ENCODE results near the gene EML3. TPM values are rescaled to one million over a fixed set of nuclear protein-coding genes. Genes with fewer than 3 reads are reported as not detected.

EML3 gene
- total and polyA plus RNA-seq, 2 of the 13 experiments (the other 11 are each of a cell fraction or from before 2014, with no cell fraction given): 10.6 to 12.3 TPM

- Histone ChIP-seq H3K27me3 (ENCODE audit: control insufficient read depth in 1 of 2, insufficient read depth in 2 of 2, low read length in 2 of 2) (no peaks in the 10 kb centered on the region; a peak in 1 of 5 replicates), H2AFZ (ENCODE audit: low read length) (no peak within 1 kb of the TSS), H3K9ac (ENCODE audit: insufficient read depth, low read depth, low read length) (peak within 1 kb of the TSS; percentile 98), H4K20me1 (ENCODE audit: insufficient read depth, low read length) (peaks cover 8% of the 10 kb centered on the region; the same call in 1 of the 2 replicates), H3K79me2 (ENCODE audit: insufficient read depth, low read length) (peaks cover 62% of the 10 kb centered on the region), H3K9me3 (ENCODE audit: low read length) (no peaks in the 10 kb centered on the region), H3K27ac (ENCODE audit: extremely low read length, insufficient read depth, low read length) (peak within 1 kb of the TSS; percentile 85), H3K4me1 (ENCODE audit: insufficient read depth, low read length) (peaks cover 63% of the 10 kb centered on the region), H3K4me3 (replicated peaks in 1 of 3; ENCODE audit: insufficient read depth in 1 of 3, low read depth in 2 of 3, low read length in 3 of 3) (peak within 1 kb of the TSS; percentile 80 to 96 (median 95)), H3K36me3 (replicated peaks in 1 of 2; ENCODE audit: control insufficient read depth in 1 of 2, insufficient read depth in 2 of 2, low read length in 2 of 2) (peaks cover 19 to 59% of the 10 kb centered on the region in 2 experiments), H3K4me2 (ENCODE audit: low read depth, low read length) (peak within 1 kb of the TSS; percentile 89)
- WGBS (ENCODE audit: low lambda C conversion rate): 1% methylated on average over 40 of the region's 46 CpGs
- ChIA-PET CTCF (ENCODE audit: low intra/inter-chr PET ratio, low total read pairs) (no interaction called here), POLR2A (interaction anchor here (0.6 to 5.0 kb wide), 47 partner anchors 8 to 267 kb away, joined by 3 to 160 read pairs (median 6); partner anchors contain the start of genes AHNAK, B3GAT3, C11orf98 and CSKMT)
- DNase-seq (ENCODE audit: low spot score): peak; percentile 99
- no TSS peak for BruUV-seq (replicated peaks)
- FAIRE-seq: peak; percentile 96
- in situ Hi-C loops (cut with HindIII; ENCODE audit: extremely low pct_ligation_motif_present, low pct_unique_long_range_greater_than_20kb) (no loop called here), intact Hi-C loops (cut with micrococcal nuclease; ENCODE audit: unreplicated experiment) (no loop called here)
- ATAC-seq: peak; percentile 93
- TF ChIP-seq ZNF253 (CRISPR knock-in tag; IDR thresholded peaks at IDR 0.05; ENCODE audit: borderline replicate concordance): no peak
- no peak for TF ChIP-seq NFIB (CRISPR knock-in tag; IDR thresholded peaks at IDR 0.05; ENCODE audit: borderline replicate concordance)
- TF ChIP-seq ZNF678 (CRISPR knock-in tag; IDR thresholded peaks at IDR 0.05): no peak
- TF ChIP-seq ZNF232 (CRISPR knock-in tag; IDR thresholded peaks at IDR 0.05; ENCODE audit: borderline replicate concordance): no peak; the same call in 1 of the 2 replicates
- peak; percentile 89; the same call in 1 of the 2 replicates for TF ChIP-seq ZNF547 (CRISPR knock-in tag; IDR thresholded peaks at IDR 0.05)
- TF ChIP-seq SP5 (CRISPR knock-in tag; IDR thresholded peaks at IDR 0.05; ENCODE audit: borderline replicate concordance, low read depth): peak; percentile 88; the same call in 1 of the 2 replicates
- TF ChIP-seq ZNF510 (CRISPR knock-in tag; IDR thresholded peaks at IDR 0.05; ENCODE audit: low read depth): no peak
- TF ChIP-seq ARID3A (IDR thresholded peaks at IDR 0.05; ENCODE audit: low read depth, low read length): no peak
- TF ChIP-seq ZBTB49 (CRISPR knock-in tag; IDR thresholded peaks at IDR 0.05; ENCODE audit: borderline replicate concordance): no peak
- no peak for TF ChIP-seq JUND (CRISPR knock-in tag; IDR thresholded peaks at IDR 0.05)
- TF ChIP-seq NONO (IDR thresholded peaks at IDR 0.05): no peak
- peak; percentile 88 for TF ChIP-seq NONO (CRISPR knock-in tag; conservative IDR thresholded peaks at IDR 0.05)
- peak; percentile 15 for TF ChIP-seq SIX4 (CRISPR knock-in tag; IDR thresholded peaks at IDR 0.05)
- TF ChIP-seq ZIK1 (CRISPR knock-in tag; IDR thresholded peaks at IDR 0.05; ENCODE audit: borderline replicate concordance, low read depth): 0 out of 2 replicates have a peak, but pooled peaks have one; percentile 45
- TF ChIP-seq ZNF251 (CRISPR knock-in tag; IDR thresholded peaks at IDR 0.05): no peak
Observed at GRCh38 chr11:62573592-62574362, 38.8 kb downstream of the EML3 start, which contains the start of gene EEF1G. Gene EEF1G, minus strand, starts transcription at chr11:62573891. Its CDS starts 49 bp downstream, at chr11:62573842.

Data from HepG2 (cell line).